A204.1 (cell line): Measurements from ENCODE around the gene FAM89A.
"Not testable (repeated sequence)": the region's sequence is repeated elsewhere in the genome, so short reads cannot be mapped to it uniquely, and the experiment has no call there.

Source experiments
- FAIRE-seq: peaks from 2 replicates; lab custom pipeline; 2012; peaks lifted over from hg19 to GRCh38; lab: Jason Lieb, UNC

The FAM89A gene

GRCh38 chr1:230987448-230987847 lies 52.6 kb downstream of the FAM89A start:
- FAIRE-seq = no peak

- no peak for FAIRE-seq
Observed at GRCh38 chr1:230986976-230987375, 53.1 kb downstream of the FAM89A start.

GRCh38 chr1:230985711-230986110 lies 54.3 kb downstream of the FAM89A start:
- FAIRE-seq = no peak

- FAIRE-seq = not testable (repeated sequence)
Observed at GRCh38 chr1:230984622-230985515, 55.2 kb downstream of the FAM89A start.

- FAIRE-seq = no peak
Observed at GRCh38 chr1:230983811-230984210, 56.2 kb downstream of the FAM89A start.

DNA sequence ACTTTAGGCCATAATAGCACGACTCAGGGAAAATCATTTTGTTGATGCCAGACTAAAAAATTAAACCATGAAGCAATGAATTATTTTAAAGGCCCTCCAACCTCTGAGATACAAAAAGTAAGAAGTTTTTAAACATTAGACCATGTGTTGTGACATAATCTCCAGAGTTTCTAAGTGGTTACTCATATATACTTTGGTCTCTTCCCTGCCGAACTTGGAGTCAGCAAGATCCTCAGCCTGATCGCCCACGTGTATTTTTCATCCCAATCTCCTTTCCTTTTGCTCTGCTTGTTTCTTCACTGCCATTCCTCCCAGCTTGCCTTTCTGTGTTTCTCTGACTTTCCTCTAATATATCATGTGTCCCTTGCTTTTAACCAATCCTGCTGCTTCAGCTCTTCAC lies 57.4 kb downstream of the FAM89A start:
- FAIRE-seq = no peak

DNA sequence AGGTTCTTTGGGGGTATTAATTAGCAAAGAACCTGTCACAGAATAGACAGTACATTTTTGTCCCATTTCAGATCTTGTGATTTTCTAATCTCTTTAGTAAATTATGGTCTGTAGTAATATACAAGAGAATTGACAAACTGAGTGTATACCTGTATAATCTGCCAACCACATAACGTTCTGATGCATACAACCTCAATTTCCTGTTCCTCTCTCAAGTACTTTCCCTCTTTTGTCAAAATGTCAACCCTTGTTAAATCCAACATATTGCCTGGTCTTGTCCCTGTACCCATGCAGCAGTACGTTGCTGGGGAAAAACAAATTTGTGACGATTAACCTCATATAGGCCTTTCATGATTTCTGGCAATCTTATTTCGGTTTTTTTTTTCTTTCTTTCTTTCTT lies 60.1 kb downstream of the FAM89A start:
- FAIRE-seq = no peak

- no peak for FAIRE-seq
Observed at GRCh38 chr1:230979389-230979716, 60.7 kb downstream of the FAM89A start.

- peak; percentile 88 for FAIRE-seq
Observed at GRCh38 chr1:230978491-230979388, 61.3 kb downstream of the FAM89A start, which contains the start of the genes ARV1 and TTC13. Gene ARV1 (plus strand): TSS chr1:230979094. CDS start chr1:230979106, 12 bp downstream. Gene TTC13 (minus strand): TSS chr1:230978861. CDS start chr1:230978830, 31 bp downstream.

DNA sequence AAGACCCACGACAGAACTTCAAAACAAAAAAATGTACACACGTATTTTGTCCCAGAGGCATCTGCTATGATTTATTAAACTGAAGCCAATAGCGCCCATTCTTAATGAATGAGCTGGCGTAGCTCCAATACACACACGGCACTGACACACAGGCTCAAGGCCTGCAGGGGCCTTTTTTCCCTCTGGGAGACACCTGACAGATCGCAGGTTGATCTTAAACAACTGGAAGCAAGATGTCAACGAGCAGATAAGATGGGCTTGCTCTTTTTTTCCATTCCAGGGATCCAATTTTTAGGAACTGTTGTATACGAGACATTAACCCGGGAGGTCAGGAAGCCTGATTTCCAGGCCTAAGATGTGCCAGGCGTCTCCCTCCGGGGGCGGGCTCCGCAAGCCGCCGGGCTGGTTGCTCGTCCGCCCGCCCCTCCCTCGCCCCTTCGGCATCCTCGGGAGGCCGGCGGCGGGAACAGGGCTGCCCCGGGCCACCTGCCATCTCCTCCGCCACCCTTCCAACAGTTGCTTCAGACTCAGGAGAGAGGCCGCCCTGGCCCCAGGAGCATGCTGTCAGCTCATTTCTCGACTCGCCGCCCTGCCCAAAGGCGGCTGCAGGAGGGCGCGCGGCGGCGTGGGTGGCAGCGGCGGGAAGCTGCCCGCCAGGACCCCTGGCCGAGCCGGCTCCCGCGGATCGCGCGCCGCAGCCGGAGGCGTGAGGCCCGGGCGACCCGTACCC lies 62.1 kb downstream of the FAM89A start:
- FAIRE-seq = no peak

- FAIRE-seq = no peak
Observed at GRCh38 chr1:230976825-230977747, 63.0 kb downstream of the FAM89A start.

DNA sequence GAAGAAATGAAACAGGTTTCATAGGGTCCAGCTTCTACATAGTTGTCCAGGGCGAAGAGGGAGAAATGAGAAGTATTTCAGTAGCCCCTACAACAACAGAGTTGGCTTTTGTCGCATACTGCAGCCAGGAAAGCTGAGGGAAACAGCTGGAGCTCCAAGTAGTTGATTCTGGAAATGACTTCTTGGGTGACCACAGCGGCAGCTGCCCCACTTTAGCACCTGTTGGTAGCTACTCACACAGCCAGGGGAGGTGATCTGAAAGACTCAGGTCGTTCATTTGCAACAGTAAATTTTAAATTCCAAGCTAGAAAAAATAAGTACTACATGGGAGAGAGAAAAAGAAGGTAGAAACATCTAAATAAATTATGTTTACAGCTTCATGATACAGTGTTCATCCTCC lies 63.7 kb downstream of the FAM89A start:
- FAIRE-seq = no peak

DNA sequence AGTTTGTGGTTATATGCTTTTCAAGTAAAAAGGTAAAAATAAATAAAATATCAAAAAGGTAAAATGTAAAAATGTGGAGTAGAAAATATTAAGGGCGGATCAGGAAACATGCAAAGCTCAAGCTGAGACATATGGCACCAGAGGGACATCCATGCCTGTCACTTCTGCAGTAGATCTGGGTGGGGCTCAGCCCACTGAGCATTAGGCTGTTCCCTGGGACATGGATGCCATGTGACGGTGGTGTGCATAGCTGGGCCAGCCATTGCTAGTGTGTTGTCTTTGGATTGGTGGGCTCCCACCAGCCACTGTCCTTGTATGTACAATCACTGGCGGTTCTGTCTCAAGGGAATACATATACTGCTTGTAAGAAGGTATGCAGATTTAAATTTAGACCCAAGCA lies 64.4 kb downstream of the FAM89A start:
- no peak for FAIRE-seq

DNA sequence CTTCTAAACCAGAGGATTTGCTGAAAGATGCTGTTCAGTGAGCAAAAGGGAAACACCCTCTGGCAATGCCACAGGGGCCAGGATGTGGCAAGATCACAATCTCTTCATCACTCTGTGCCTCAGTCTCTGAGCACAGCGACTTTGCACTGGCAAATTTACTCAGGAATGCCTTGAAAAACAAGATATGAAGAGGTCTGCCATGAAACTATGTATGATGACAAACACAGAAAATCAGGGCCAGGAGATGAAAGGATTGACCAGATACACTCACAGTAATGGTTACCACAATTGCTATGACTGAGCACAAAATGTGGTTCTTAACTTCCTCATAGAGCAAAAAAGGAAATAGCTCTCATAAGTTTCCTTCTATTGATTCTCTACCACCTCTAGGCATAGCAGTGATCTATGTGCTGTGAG lies 67.2 kb downstream of the FAM89A start:
- FAIRE-seq = no peak

DNA sequence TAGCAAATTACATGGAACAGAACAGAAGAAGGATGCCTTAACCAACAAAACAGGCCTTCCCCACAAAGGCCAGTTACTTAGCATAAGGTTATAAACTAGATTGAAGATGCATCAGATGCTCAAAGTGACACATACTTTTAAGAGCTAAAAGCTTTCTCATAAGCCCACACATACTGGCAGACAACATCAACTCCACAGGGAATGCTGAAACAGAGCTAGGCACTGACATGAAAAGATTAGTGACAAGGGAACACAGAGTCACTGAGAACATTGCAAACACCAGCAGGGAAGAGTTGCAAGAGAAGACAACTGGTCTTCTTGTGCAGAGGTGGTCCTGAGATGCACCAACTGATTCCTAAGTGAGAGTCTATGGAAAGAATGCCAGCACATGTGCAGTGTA lies 68.3 kb downstream of the FAM89A start:
- FAIRE-seq = no peak

- FAIRE-seq = no peak
Observed at GRCh38 chr1:230970432-230970831, 69.6 kb downstream of the FAM89A start.
